GM11168 (cell line): Measurements from ENCODE around the gene ANKRD13D.

Experiments
- in situ Hi-C: fragments of 300-500 bp; cut with MboI; formaldehyde crosslinking; loops from one replicate; pipeline ENCODE4 v1.12.0; 2022; ENCODE audit warnings: low sequenced_read_pairs; ENCODE audit not compliant: unreplicated experiment

ANKRD13D gene

DNA sequence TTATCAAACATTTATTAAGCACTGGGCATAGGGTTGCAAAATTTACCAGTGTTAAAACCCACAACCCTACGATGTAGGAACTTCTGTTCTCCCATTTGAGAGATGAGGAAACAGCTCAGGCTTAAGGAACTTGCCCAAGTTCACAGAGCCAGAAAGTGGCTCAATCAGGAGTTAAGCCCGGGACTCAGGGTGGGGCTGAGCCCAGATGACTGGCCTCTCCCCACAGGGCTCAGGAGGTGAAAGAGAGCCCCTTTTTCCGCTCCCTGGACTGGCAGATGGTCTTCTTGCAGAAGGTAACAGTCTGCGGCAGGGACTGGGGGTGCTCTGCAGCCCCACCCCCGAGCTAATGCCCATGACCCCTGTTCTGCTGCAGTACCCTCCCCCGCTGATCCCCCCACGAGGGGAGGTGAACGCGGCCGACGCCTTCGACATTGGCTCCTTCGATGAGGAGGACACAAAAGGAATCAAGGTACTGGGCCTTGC lies 5.6 kb upstream of the ANKRD13D start:
- in situ Hi-C loops = no loop called here

DNA sequence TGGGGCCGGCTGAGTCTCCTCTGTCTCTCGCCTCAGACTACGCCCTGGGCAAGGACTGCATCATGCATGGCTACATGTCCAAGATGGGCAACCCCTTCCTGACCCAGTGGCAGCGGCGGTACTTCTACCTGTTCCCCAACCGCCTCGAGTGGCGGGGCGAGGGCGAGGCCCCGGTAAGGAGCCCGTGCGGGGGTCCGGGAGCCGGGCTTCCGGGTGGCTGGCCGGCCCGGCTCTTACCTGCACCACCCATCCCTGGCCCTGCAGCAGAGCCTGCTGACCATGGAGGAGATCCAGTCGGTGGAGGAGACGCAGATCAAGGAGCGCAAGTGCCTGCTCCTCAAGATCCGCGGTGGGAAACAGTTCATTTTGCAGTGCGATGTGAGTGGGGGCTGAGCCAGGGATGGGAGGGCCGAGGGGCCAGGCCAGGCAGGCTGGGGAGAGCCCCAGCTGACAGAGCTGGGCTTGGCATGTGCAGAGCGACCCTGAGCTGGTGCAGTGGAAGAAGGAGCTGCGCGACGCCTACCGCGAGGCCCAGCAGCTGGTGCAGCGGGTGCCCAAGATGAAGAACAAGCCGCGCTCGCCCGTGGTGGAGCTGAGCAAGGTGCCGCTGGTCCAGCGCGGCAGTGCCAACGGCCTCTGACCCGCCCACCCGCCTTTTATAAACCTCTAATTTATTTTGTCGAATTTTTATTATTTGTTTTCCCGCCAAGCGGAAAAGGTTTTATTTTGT lies 4.1 kb upstream of the ANKRD13D start:
- in situ Hi-C loops = no loop called here

- in situ Hi-C loops = no loop called here
These were observed 3.3 kb upstream of the ANKRD13D start for GRCh38 chr11:67285541-67286498.

DNA sequence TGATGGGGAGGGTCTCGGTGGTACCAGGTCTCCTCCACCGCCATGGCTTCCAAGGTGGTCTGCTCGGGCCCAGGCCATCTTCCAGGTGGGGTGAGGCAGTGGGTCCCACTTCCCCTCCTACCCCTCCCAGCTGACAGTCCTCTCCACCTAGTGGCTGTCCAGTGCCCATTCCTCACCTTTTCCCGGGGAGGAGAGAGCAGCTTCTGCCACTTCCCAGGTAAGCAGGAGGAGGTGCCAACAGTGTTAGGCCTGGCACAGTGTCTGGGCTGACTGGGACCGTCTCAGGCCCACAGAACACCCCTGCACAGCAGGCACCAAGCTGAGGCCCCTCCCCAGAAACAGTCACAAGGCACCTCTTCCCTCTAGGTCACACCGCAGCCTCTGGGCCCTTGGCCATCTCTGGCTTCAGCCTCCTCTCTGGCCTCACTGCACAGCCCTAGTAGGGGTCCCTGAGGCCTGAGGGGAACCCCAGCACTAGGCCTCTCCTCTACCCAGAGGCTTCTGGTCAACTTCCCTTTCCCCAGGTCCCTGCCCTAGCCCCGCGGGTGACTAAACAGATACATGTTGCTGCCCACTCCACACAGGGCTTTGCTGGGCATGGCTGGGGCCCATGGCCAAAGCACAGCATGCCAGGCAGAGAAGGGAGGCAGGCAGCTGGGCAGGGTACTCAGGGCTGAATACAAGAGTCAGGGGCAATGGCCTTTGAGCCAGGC lies 2.3 kb upstream of the ANKRD13D start:
- in situ Hi-C loops = no loop called here

DNA sequence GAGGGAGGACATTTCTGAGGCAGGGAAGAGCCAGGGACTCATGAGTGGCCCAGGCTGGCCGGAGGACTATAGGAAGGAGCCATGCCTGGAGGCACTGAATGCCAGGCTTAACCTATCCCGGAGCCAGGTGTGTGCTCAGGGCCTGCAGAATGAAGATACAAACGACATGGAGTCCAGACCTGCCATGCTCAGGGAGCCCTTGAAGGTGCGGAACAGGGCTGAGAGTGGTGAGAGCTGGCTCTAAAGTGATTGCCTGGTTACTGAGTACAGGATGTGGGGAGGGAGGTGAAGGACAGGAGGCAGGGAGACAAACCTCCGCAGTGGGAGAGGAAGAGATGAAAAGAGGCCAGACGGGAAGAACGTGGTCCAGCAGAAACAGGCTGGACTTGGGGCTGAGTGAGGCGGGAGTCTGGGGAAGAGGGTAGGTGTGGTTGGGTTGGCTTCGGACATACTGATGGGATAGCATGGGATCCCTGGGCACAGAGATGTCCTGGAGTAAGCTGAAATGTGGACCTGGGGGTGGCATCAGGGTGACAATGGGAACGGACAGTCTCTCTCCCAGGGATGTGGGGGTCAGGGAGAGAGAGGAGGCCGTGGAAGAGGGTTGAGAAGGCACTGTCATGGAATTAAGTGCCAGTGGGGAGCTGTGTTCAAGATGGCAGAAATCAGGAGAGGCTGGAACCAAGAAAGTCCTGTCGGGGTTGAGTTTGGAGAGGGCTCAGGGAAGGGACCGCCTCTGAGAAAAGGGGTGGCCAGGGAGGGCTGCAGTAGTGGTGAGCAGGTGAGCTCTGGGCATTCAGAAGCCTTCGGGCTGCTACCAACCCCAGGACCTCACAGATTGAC lies 1.5 kb upstream of the ANKRD13D start:
- in situ Hi-C loops = no loop called here

DNA sequence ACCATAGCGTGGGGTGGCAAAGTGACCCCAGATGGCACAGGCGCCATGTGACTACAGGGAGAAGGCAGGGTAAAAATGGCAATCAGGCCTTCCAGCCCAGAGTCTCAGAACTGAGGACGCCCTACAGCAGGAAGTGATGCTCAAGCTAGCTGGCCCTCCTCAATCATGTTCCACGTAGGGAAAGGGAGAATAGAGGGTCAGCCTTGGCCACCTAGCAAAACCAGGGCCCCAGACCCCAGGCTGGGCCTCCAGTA lies 978 bp upstream of the ANKRD13D start:
- in situ Hi-C loops = no loop called here

DNA sequence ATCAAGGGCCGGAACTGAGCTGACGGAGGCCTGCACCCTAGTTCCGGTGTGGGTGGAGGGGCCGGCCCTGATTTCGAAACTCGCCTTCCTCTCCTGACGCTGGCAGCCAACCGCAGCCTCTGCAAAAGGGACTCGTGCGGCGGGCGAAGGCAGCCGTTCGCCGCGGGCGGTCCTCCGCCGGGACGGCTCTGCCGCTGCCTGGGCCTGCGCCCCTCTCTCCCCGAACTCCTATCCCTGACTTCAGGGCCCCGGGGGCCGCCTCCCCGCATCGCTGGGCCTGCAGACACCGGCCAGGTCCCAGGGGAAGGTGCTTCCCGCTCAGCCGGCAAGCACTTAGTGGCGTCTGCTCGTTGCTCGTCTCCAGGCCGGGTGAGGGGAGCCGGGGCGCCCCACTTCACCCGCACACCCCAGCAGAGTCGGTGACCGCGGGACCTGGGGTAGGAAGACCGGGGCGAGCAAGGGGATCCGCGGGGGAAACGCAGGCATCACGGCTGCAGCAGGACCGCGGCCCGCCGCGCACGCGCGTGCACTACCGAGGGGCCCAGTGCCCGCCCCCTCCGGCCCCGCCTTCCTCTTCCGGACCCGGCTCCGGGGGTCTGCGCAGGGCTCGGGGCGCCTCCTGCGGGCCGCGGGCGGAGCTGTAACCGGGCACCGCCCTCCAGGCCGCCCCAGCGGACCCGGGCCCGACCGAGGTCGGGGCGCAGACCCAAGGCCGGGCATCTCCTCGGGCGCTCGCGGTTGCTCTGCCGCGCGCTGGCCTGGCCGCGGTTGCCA lies 464 bp upstream of the ANKRD13D start:
- in situ Hi-C loops = no loop called here

DNA sequence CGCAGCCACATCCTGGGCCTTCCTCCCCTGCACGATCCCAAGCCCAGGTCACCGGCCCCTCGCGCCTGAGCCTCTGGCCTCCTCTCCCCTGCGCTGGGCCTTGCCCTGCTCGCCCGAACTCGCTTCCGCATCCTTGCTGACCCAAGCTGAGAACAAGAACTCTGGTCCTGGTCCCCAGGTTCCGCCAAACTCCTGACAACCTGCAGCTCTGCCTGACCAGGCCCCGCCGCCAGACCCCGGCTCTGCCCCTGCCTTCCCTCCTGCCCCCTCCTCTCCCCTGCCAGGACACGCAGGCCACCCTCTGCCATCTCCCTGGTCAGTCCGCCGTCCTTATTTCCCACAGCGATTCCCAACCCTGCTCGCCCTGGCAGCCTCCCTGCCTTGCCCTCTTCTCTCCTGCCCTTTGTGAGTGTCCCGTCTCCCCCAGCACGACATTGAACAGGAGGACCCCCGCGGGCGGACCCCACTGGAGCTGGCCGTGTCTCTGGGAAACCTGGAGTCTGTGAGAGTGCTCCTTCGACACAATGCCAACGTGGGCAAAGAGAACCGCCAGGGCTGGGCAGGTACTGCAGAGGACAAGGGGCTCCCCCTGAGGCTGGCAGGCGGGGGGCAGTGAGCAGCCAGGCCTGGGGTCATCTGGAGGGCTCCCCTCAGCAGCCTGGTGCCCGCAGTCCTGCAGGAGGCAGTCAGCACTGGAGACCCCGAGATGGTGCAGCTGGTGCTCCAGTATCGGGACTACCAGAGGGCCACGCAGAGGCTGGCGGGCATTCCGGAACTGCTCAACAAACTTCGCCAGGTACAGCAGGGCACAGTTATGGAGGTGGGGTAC lies 762 bp downstream of the ANKRD13D start:
- in situ Hi-C loops = no loop called here

DNA sequence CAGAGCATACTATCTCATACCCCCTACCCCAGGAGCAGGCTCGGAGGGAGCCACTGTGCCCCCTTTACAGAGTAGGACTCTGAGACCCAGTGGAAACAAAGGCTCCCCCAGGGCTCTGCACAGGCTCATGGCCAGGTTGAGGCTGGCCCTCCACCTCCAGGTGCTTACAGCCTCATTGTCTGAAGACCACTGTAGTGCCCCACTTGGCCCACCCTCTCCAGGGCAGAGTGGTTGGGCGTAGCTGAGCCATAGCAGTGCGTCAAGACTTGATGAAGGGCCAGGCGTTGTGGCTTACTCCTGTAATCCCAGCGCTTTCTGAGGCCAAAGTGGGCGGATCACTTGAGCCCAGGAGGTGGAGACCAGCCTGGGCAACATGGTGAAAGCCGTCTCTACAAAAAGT lies 1.7 kb downstream of the ANKRD13D start:
- in situ Hi-C loops = no loop called here

DNA sequence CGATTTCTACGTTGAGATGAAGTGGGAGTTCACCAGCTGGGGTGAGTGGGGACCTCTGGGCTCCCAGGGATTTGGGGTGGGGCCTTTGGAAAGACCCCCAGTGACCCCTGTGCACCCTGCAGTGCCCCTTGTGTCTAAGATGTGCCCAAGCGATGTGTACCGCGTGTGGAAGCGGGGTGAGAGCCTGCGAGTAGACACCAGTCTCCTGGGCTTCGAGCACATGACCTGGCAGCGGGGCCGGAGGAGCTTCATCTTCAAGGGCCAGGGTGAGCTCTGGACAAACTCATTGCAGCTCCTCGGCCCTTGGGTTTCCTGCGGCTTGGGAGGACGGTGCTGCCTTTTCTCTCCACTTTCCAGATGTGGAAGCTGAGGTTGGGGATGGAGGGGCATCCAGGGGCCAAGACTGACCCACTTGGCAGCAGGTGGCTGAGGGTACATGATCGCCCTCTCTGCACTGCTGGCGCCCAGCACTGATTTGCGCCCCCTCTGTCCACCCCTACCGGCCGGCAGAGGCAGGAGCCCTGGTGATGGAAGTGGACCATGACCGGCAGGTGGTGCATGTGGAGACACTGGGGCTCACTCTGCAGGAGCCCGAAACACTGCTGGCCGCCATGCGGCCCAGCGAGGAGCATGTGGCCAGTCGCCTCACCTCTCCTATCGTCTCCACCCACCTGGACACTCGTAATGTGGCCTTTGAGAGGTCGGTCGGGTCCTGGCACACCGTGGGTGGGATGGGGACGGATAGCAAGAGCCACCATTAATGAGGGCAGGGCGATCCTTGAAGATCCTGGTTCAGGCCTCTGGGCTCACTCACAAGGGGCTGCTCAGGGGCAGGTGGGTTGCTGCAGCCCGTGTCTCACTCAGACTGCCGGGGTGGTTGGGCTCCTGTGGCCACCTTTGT lies 2.6 kb downstream of the ANKRD13D start:
- in situ Hi-C loops = no loop called here

DNA sequence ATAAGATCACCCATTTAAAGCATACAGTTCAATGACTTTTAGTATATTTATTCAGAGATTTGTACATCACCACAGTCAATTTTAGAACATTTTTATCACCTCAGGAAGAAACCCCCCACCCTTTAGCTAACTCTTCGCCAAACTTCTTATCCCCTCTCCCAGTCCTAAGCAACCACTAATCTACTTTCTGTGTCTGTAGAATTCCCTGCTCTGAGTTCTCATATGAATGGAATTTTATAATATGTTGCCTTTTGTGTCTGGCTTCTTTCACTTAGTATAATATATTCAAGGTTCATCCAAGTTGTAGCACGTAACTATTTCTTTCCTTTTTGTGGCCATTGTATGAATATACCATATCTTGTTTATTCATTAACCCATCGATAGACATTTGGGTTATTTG lies 3.6 kb downstream of the ANKRD13D start:
- in situ Hi-C loops = no loop called here

- in situ Hi-C loops = no loop called here
These were observed 4.0 kb downstream of the ANKRD13D start for GRCh38 chr11:67293090-67293489.

DNA sequence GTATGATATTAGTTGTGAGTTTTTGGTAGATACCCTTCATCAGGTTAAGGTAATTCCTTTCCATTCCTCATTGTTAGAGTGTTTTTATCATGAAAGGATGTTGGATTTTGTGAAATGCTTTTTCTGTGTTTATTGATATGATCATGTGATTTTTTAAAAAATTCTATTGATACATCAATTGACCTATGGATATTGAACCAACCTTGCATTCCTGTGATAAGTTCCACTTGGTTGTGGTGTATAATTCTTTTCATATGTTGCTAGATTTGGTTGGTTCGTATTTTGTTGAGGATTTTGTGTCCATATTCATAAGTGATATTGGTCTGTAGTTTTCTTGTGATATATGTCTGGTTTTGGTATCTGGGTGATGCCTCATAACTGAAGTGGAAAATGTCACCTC lies 6.7 kb downstream of the ANKRD13D start:
- in situ Hi-C loops = no loop called here

DNA sequence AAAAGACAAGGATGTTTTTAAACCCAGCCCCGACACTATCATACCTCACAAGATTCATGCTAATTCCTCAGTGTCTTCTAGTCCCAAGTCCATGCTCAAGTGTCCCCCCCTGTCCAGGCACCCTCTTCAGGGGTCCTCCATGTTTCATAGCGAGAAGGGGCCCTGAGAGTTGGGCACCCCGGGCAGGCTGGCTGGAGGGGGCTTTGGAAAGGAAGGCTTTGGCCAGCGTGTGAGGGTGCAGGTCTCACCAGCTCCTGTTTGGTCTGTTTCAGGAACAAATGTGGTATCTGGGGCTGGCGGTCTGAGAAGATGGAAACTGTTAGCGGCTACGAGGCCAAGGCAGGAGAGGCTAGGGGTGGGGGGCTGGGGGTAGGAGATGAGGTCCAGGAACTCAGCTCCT lies 9.7 kb downstream of the ANKRD13D start:
- in situ Hi-C loops = no loop called here

DNA sequence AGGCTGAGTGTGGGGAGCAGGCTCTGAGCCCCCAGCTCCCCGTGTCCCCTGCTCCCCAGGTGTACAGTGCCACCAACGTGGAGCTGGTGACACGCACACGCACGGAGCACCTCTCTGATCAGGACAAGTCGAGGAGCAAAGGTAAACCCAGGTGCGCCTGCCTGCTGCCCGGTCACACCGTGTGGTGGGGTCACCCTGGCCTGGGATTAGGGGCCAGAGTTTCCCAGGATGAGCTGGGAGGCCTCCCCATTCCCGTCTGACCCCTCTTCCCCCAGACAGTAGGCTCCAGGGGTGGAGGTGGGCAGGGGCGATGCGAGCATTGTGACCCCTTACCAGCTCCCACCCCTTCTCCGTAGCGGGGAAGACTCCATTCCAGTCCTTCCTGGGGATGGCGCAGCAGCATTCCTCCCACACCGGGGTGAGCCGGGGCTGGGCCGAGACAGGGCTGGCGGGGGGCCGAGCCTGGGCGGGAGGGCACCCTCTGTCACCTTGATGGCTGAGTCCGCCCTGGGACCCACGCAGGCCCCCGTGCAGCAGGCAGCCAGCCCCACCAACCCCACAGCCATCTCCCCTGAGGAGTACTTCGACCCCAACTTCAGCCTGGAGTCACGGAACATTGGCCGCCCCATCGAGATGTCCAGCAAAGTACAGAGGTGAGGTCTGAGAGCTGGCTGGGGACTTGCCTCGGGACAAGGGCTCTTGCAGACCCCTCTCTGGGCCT lies 10.5 kb downstream of the ANKRD13D start:
- in situ Hi-C loops = no loop called here

GRCh38 chr11:67300256-67300755 lies 11.2 kb downstream of the ANKRD13D start:
- in situ Hi-C loops = no loop called here
